Small intestine (tissue), 7 donors: ENCODE measurements around the gene CELSR2. TPM values are rescaled to one million over a fixed set of nuclear protein-coding genes. Genes with fewer than 3 reads are reported as not detected.

Source experiments
- DNase-seq, 2 donors: peaks; one replicate each; pipeline versions ENCODE4 v3.0.0 to v3.0.0-alpha.2; 2013
- FAIRE-seq: peaks from 2 replicates; lab custom pipeline; 2012; peaks lifted over from hg19 to GRCh38; lab: Jason Lieb, UNC
- H3K27ac ChIP-seq, 3 donors: one replicate each; pipeline ENCODE4 v1.5.1; 2013; ENCODE audit warnings: low read length in 2 of 3, mild to moderate bottlenecking in 2 of 3, control low read depth in 1 of 3, inconsistent platforms in 1 of 3, low read depth in 1 of 3, moderate library complexity in 1 of 3
- H3K27me3 ChIP-seq, 3 donors: one replicate each; pipeline ENCODE4 v1.6.1; 2013; ENCODE audit warnings: low read length in 3 of 3, inconsistent platforms in 1 of 3; ENCODE audit not compliant: control insufficient read depth in 3 of 3, insufficient read depth in 3 of 3
- H3K36me3 ChIP-seq, 3 donors: one replicate each; pipeline ENCODE4 v1.6.1; 2013; ENCODE audit warnings: low read length in 3 of 3, inconsistent platforms in 1 of 3, low read depth in 1 of 3, mild to moderate bottlenecking in 1 of 3, moderate library complexity in 1 of 3; ENCODE audit not compliant: control insufficient read depth in 3 of 3, insufficient read depth in 2 of 3
- H3K4me1 ChIP-seq, 3 donors: one replicate each; pipeline ENCODE4 v1.6.1; 2013; ENCODE audit warnings: low read length in 2 of 3, inconsistent platforms in 1 of 3, low read depth in 1 of 3, mild to moderate bottlenecking in 1 of 3, moderate library complexity in 1 of 3; ENCODE audit not compliant: control insufficient read depth in 3 of 3, insufficient read depth in 2 of 3
- H3K4me3 ChIP-seq, 3 donors: one replicate each; pipeline ENCODE4 v1.5.1; 2013; ENCODE audit warnings: low read length in 3 of 3, control low read depth in 1 of 3, inconsistent platforms in 1 of 3, low read depth in 1 of 3, mild to moderate bottlenecking in 1 of 3, moderate library complexity in 1 of 3
- H3K9me3 ChIP-seq, 2 donors: one replicate each; pipeline ENCODE4 v1.6.1; 2013; ENCODE audit warnings: low read depth in 1 of 2, low read length in 1 of 2; ENCODE audit not compliant: control insufficient read depth in 2 of 2, insufficient read depth in 1 of 2
- WGBS, 3 donors: extraction: QIAGEN DNeasy Blood & Tissue Kit; methylation state at CpG; one replicate each; pipeline ENCODE4 v1.1.7; 2013; 5-methylcytosine and 5-hydroxymethylcytosine counted together
- polyA plus RNA-seq, 4 donors: library from polyadenylated mRNA; stranded (reverse) in 3 of 4; unstranded in 1 of 4; fragments of 200-250 nt in 3 of 4; fragments of 120-200 nt in 1 of 4; gene quantifications; one replicate each; pipeline versions ENCODE4 v1.2.1 to v1.2.3, GENCODE V29; 2013
- donor health status: healthy with polysubstance abuse.
- donor health status: control.
- donor health status: control.
- donor health status: Bipolar disorder and iron deficiency.
- donor health status: healthy.

CELSR2 gene
- polyA plus RNA-seq, 4 donors: under 0.01 to 7.9 (median 1.5) TPM

DNA sequence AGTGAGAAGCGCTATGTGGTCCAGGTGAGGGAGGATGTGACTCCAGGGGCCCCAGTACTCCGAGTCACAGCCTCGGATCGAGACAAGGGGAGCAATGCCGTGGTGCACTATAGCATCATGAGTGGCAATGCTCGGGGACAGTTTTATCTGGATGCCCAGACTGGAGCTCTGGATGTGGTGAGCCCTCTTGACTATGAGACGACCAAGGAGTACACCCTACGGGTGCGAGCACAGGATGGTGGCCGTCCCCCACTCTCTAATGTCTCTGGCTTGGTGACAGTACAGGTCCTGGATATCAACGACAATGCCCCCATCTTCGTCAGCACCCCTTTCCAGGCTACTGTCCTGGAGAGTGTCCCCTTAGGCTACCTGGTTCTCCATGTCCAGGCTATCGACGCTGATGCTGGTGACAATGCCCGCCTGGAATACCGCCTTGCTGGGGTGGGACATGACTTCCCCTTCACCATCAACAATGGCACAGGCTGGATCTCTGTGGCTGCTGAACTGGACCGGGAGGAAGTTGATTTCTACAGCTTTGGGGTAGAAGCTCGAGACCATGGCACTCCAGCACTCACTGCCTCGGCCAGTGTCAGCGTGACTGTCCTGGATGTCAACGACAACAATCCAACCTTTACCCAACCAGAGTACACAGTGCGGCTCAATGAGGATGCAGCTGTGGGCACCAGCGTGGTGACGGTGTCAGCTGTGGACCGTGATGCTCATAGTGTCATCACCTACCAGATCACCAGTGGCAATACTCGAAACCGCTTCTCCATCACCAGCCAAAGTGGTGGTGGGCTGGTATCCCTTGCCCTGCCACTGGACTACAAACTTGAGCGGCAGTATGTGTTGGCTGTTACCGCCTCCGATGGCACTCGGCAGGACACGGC is 2.2 kb downstream of the CELSR2 start:
- H3K9me3 ChIP-seq: peaks cover 0 to 15% of the 10 kb centered on the region in 2 donors
- WGBS, 3 donors: 96 to 97% (median 96%) methylated on average over 32 of the region's 32 CpGs
- DNase-seq (no peak), FAIRE-seq (no peak)
- no peak overlapping the region for H3K27ac ChIP-seq
- H3K27me3 ChIP-seq: peaks cover 0 to 3% (median 0%) of the 10 kb centered on the region in 3 donors
- H3K4me1 ChIP-seq: peaks cover 0 to 37% (median 2%) of the 10 kb centered on the region in 3 donors
- H3K36me3 ChIP-seq: peaks cover 0 to 31% (median 0%) of the 10 kb centered on the region in 3 donors
- H3K4me3 ChIP-seq: no peak overlapping the region

DNA sequence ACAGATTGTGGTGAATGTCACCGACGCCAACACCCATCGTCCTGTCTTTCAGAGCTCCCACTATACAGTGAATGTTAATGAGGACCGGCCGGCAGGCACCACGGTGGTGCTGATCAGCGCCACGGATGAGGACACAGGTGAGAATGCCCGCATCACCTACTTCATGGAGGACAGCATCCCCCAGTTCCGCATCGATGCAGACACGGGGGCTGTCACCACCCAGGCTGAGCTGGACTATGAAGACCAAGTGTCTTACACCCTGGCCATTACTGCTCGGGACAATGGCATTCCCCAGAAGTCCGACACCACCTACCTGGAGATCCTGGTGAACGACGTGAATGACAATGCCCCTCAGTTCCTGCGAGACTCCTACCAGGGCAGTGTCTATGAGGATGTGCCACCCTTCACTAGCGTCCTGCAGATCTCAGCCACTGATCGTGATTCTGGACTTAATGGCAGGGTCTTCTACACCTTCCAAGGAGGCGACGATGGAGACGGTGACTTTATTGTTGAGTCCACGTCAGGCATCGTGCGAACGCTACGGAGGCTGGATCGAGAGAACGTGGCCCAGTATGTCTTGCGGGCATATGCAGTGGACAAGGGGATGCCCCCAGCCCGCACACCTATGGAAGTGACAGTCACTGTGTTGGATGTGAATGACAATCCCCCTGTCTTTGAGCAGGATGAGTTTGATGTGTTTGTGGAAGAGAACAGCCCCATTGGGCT is 3.0 kb downstream of the CELSR2 start:
- no peak overlapping the region for H3K4me3 ChIP-seq
- peaks cover 0 to 31% (median 0%) of the 10 kb centered on the region in 3 donors for H3K36me3 ChIP-seq
- DNase-seq (no peak), FAIRE-seq (no peak)
- H3K9me3 ChIP-seq: peaks cover 0 to 15% of the 10 kb centered on the region in 2 donors
- WGBS, 3 donors: 95 to 97% (median 96%) methylated on average over 31 of the region's 31 CpGs
- H3K4me1 ChIP-seq: peaks cover 0 to 37% (median 2%) of the 10 kb centered on the region in 3 donors
- H3K27me3 ChIP-seq: no peaks in the 10 kb centered on the region
- H3K27ac ChIP-seq: no peak overlapping the region

DNA sequence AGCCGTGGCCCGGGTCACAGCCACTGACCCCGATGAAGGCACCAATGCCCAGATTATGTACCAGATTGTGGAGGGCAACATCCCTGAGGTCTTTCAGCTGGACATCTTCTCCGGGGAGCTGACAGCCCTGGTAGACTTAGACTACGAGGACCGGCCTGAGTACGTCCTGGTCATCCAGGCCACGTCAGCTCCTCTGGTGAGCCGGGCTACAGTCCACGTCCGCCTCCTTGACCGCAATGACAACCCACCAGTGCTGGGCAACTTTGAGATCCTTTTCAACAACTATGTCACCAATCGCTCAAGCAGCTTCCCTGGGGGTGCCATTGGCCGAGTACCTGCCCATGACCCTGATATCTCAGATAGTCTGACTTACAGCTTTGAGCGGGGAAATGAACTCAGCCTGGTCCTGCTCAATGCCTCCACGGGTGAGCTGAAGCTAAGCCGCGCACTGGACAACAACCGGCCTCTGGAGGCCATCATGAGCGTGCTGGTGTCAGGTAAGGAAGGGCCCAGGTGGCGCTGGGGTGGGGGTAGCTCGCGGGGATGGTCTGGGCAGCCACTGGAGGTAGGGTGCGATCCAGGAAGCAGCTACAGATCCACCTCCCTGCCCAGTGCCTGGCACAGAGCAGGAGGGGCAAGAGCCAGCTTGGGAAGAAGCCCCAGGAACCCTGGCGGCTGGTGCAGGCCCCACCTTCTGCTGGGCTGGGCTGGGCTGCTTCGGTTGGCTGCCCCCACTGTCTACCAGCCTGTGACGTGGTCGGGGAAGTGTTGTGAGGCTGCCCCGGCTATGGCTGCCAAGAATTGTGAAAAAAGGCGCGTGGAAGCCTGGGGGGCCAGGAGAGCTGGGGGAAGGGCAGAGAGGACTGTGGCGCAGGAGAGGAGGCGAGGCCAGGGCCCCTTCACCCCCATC is 3.8 kb downstream of the CELSR2 start:
- H3K9me3 ChIP-seq: peaks cover 0 to 15% of the 10 kb centered on the region in 2 donors
- peak overlapping the region in 2 of 3 donors; percentile 55 to 61 for H3K27ac ChIP-seq
- peaks cover 0 to 38% (median 0%) of the 10 kb centered on the region in 3 donors for H3K36me3 ChIP-seq
- no peak overlapping the region for H3K4me3 ChIP-seq
- WGBS, 3 donors: 81 to 85% (median 81%) methylated on average over 33 of the region's 33 CpGs
- H3K4me1 ChIP-seq: peaks cover 0 to 37% (median 2%) of the 10 kb centered on the region in 3 donors
- H3K27me3 ChIP-seq: no peaks in the 10 kb centered on the region
- DNase-seq: no peak
- no peak for FAIRE-seq

DNA sequence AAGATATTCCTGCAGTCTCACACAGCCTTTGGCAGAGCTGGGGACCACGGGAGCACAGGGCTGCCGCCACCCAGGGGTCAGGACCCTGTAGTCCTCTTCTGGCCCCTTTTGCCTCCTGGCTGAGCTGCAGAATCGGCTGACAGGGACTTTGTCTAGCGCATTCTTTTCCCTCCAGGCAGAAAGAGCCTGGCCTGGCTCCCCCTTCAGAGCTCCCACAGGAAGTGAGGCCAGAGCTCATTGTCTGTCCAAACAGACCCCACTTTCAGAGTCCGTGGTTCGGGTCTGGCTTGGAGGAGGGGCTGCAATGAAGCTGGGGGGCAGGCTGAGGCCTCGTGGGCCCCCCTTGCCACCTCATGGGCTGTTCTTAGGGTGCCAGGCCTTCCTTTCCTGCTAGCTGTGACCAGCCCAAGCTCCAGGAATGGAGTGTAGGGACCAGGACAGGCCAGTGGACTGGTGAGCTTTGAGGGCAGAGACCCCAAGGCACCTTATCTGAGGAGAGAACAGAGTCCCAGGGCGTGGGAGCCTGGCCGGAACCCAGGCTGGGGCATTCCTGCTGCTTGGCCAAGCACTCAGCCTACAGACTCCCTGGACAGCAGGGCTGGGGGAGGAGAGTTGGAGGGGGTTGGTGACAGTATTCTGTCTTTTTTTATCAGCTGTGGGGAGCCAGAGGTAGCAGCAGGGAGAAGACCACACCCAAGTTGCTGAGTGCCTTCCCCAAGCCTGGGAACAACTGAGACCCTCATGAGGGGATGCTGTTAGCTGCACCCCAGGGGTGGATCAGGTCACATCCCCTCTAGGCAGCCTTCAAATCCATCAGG is 4.7 kb downstream of the CELSR2 start:
- Histone ChIP-seq H3K4me3 (no peak overlapping the region), H3K9me3 (peaks cover 0 to 15% of the 10 kb centered on the region in 2 donors), H3K36me3 (peaks cover 0 to 47% (median 0%) of the 10 kb centered on the region in 3 donors), H3K4me1 (peaks cover 0 to 34% (median 2%) of the 10 kb centered on the region in 3 donors), H3K27me3 (no peaks in the 10 kb centered on the region), H3K27ac (peak overlapping the region in 2 of 3 donors; percentile 55 to 61)
- no peak for DNase-seq
- 37 to 50% (median 41%) methylated on average over 9 of the region's 9 CpGs for WGBS, 3 donors
- FAIRE-seq: no peak

DNA sequence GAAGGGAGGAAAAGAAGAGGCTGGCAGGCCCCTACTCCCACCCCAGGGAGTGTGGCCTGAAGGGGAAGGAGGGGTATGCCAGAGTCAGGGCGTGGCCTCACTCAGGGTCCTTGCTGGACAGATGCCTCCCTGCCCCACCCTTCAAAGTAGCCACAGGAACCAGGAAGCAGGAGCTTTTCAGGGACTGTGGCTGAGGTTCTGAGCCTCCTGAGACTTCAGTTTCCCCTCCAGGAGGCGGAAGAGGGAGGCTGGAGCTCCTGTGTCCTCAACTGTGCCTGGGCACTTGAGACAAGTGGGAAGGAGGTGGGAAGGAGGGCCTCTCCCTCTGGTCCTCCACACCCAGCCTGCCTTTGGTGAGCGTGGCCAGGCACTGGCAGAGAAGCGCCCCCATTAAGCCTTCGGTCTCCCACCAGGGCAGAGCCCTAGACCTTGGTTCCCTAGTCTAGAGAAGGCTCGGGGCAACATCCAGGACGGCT is 5.3 kb downstream of the CELSR2 start:
- no peak for FAIRE-seq
- Histone ChIP-seq H3K4me3 (no peak overlapping the region), H3K9me3 (peaks cover 0 to 15% of the 10 kb centered on the region in 2 donors), H3K27me3 (no peaks in the 10 kb centered on the region), H3K27ac (peak overlapping the region in 1 of 3 donors; percentile 55), H3K4me1 (peaks cover 0 to 31% (median 2%) of the 10 kb centered on the region in 3 donors), H3K36me3 (peaks cover 0 to 53% (median 0%) of the 10 kb centered on the region in 3 donors)
- 61 to 79% (median 79%) methylated on average over 7 of the region's 7 CpGs for WGBS, 3 donors
- no peak for DNase-seq

DNA sequence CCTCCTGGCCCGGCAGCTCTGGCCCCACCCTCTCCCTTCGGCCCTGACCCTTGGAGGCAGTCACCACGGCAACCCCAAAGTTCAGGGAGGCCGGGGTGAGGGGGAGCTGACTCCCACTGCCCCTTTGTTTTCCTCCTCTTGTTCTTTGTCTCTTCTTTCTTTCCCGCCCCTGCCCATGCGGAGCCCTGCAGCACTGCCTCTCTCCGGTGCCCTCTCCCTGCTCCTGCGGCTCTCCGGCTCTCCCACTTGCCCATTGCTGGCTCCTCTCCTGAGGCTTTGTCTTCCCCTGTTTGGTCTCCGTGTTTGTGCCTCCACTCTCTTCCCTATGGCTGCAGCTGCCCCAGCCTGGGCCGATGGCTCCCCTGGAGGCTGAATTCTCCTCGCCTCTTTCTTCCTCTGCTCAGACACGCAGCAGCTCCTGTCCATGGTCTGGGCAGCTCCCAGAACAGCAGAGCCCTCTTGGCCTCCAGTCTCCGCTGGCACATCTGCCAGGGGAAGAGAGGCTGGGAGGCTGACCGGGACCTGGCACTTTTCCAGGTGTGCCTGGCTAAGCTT is 5.8 kb downstream of the CELSR2 start:
- Histone ChIP-seq H3K36me3 (peaks cover 0 to 55% (median 0%) of the 10 kb centered on the region in 3 donors), H3K27ac (no peak overlapping the region), H3K9me3 (peaks cover 0 to 15% of the 10 kb centered on the region in 2 donors), H3K4me3 (no peak overlapping the region), H3K27me3 (no peaks in the 10 kb centered on the region), H3K4me1 (peaks cover 0 to 29% (median 1%) of the 10 kb centered on the region in 3 donors)
- WGBS, 3 donors: 48 to 62% (median 61%) methylated on average over 14 to 15 of the region's 15 CpGs
- FAIRE-seq (no peak), DNase-seq (no peak)

DNA sequence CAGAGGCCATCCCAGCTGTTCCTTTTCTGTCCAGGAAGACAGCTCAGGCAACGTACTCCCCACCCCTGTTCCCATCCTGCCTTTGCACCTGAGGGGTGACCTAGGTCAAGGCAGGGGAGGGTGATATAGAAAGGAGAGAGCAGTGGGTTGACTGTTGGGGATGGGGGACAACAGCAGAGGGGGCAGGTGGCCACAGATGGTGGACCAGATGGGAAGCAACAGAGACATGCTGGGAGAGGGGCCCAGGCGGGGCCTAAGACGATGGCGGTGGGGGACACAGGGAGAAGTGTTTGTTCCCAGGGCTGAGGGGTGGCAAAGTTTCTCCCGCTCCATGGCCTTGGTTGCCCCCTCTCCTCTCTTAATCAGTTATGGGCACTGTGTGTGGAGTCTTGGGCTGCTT is 6.3 kb downstream of the CELSR2 start:
- Histone ChIP-seq H3K27me3 (no peaks in the 10 kb centered on the region), H3K9me3 (peaks cover 0 to 15% of the 10 kb centered on the region in 2 donors), H3K36me3 (peaks cover 0 to 57% (median 0%) of the 10 kb centered on the region in 3 donors), H3K27ac (no peak overlapping the region), H3K4me3 (no peak overlapping the region), H3K4me1 (peaks cover 0 to 26% (median 0%) of the 10 kb centered on the region in 3 donors)
- FAIRE-seq (no peak), DNase-seq (no peak)
- 80 to 89% (median 80%) methylated on average over 5 of the region's 5 CpGs for WGBS, 3 donors
